ENCODE data around the gene LAS1L.
"Not testable (repeated sequence)": the region's sequence is repeated elsewhere in the genome, so short reads cannot be mapped to it uniquely, and the experiment has no call there.

LAS1L gene

GRCh38 chrX:65528293-65528692 is 6.3 kb downstream of the LAS1L start:
- no peak for TF ChIP-seq TOX (CRISPR knock-in tag; IDR thresholded peaks at IDR 0.05; ENCODE audit: borderline replicate concordance)
- no peak for TF ChIP-seq GLIS3 (CRISPR knock-in tag; IDR thresholded peaks at IDR 0.05)
- TF ChIP-seq ZFP30 (CRISPR knock-in tag; IDR thresholded peaks at IDR 0.05) = no peak
- no peak for TF ChIP-seq OSR1 (CRISPR knock-in tag; IDR thresholded peaks at IDR 0.05)
- TF ChIP-seq POU6F1 (CRISPR knock-in tag; IDR thresholded peaks at IDR 0.05; ENCODE audit: borderline replicate concordance, low read depth) = no peak
- no peak for TF ChIP-seq ARNTL (CRISPR knock-in tag; IDR thresholded peaks at IDR 0.05; ENCODE audit: borderline replicate concordance, low read depth)
- TF ChIP-seq ZNF565 (CRISPR knock-in tag; conservative IDR thresholded peaks at IDR 0.05; ENCODE audit: low read depth) = no peak
- TF ChIP-seq TCF4 (CRISPR knock-in tag; IDR thresholded peaks at IDR 0.05; ENCODE audit: borderline replicate concordance) = no peak
- TF ChIP-seq CSDC2 (CRISPR knock-in tag; IDR thresholded peaks at IDR 0.05) = no peak
- TF ChIP-seq ZNF8 (CRISPR knock-in tag; IDR thresholded peaks at IDR 0.05) = no peak
- no peak for ATAC-seq

- ATAC-seq = no peak
- TF ChIP-seq CSRNP3 (CRISPR knock-in tag; IDR thresholded peaks at IDR 0.05) (no peak), BACH2 (CRISPR knock-in tag; IDR thresholded peaks at IDR 0.05; ENCODE audit: borderline replicate concordance) (no peak), ZNF8 (CRISPR knock-in tag; IDR thresholded peaks at IDR 0.05) (no peak), TCF4 (CRISPR knock-in tag; IDR thresholded peaks at IDR 0.05; ENCODE audit: borderline replicate concordance) (no peak), RARB (CRISPR knock-in tag; IDR thresholded peaks at IDR 0.05) (no peak)
Observed at GRCh38 chrX:65524139-65524538, 10.4 kb downstream of the LAS1L start.

- ATAC-seq = no peak
- TF ChIP-seq CSRNP3 (CRISPR knock-in tag; IDR thresholded peaks at IDR 0.05) (no peak), CSDC2 (CRISPR knock-in tag; IDR thresholded peaks at IDR 0.05) (no peak), GLIS3 (CRISPR knock-in tag; IDR thresholded peaks at IDR 0.05) (no peak), RARB (CRISPR knock-in tag; IDR thresholded peaks at IDR 0.05) (no peak), BACH2 (CRISPR knock-in tag; IDR thresholded peaks at IDR 0.05; ENCODE audit: borderline replicate concordance) (no peak), ZNF8 (CRISPR knock-in tag; IDR thresholded peaks at IDR 0.05) (no peak), OSR1 (CRISPR knock-in tag; IDR thresholded peaks at IDR 0.05) (no peak)
Observed at GRCh38 chrX:65522739-65523372, 11.7 kb downstream of the LAS1L start.

GRCh38 chrX:65519530-65519929 is 15.1 kb downstream of the LAS1L start:
- ATAC-seq = not testable (repeated sequence)

- not testable (repeated sequence) for ATAC-seq
Observed at GRCh38 chrX:65518980-65519379, 15.6 kb downstream of the LAS1L start.

- TF ChIP-seq ZFP3 (CRISPR knock-in tag; IDR thresholded peaks at IDR 0.05) (no peak), ARNTL (CRISPR knock-in tag; IDR thresholded peaks at IDR 0.05; ENCODE audit: borderline replicate concordance, low read depth) (no peak), ZC3H10 (CRISPR knock-in tag; IDR thresholded peaks at IDR 0.05) (no peak), GLIS3 (CRISPR knock-in tag; IDR thresholded peaks at IDR 0.05) (no peak), TCF4 (CRISPR knock-in tag; IDR thresholded peaks at IDR 0.05; ENCODE audit: borderline replicate concordance) (no peak), RARB (CRISPR knock-in tag; IDR thresholded peaks at IDR 0.05) (no peak), ZNF565 (CRISPR knock-in tag; conservative IDR thresholded peaks at IDR 0.05; ENCODE audit: low read depth) (no peak), ZNF8 (CRISPR knock-in tag; IDR thresholded peaks at IDR 0.05) (no peak), SNAI2 (CRISPR knock-in tag; IDR thresholded peaks at IDR 0.05) (no peak), PPARA (CRISPR knock-in tag; IDR thresholded peaks at IDR 0.05; ENCODE audit: borderline replicate concordance) (no peak), BACH2 (CRISPR knock-in tag; IDR thresholded peaks at IDR 0.05; ENCODE audit: borderline replicate concordance) (no peak), OSR1 (CRISPR knock-in tag; IDR thresholded peaks at IDR 0.05) (no peak), CSDC2 (CRISPR knock-in tag; IDR thresholded peaks at IDR 0.05) (no peak), ZNF70 (CRISPR knock-in tag; IDR thresholded peaks at IDR 0.05) (no peak), ESRRG (CRISPR knock-in tag; IDR thresholded peaks at IDR 0.05) (no peak), TOX (CRISPR knock-in tag; IDR thresholded peaks at IDR 0.05; ENCODE audit: borderline replicate concordance) (no peak), POU6F1 (CRISPR knock-in tag; IDR thresholded peaks at IDR 0.05; ENCODE audit: borderline replicate concordance, low read depth) (no peak), CREB5 (CRISPR knock-in tag; IDR thresholded peaks at IDR 0.05; ENCODE audit: low read depth) (no peak)
- ATAC-seq = no peak
Observed at GRCh38 chrX:65517923-65518322, 16.7 kb downstream of the LAS1L start.
